ENCODE results near the gene ARRDC2. TPM values are rescaled to one million over a fixed set of nuclear protein-coding genes. Genes with fewer than 3 reads are reported as not detected.
"Not testable (repeated sequence)": the region's sequence is repeated elsewhere in the genome, so short reads cannot be mapped to it uniquely, and the experiment has no call there.

Gene ARRDC2
- 1 to 10 TPM; 4.4 to 5.8 (median 4.7) TPM for polyA plus RNA-seq (ENCODE audit: insufficient read length in 4 of 4)

GRCh38 chr19:18007917-18008673, at the start of gene ARRDC2:
ARRDC2 (plus strand) TSS chr19:18008170; CDS start chr19:18008311, 141 bp downstream.
- DNase-seq (ENCODE audit: low read depth in 4 of 4, low spot score in 3 of 4), result peak; percentile 83 to 87 (median 86)

- DNase-seq (ENCODE audit: low read depth in 4 of 4, low spot score in 3 of 4), result no peak
These were observed 43.9 kb upstream of the ARRDC2 start for GRCh38 chr19:17963936-17964691.

- DNase-seq (ENCODE audit: low read depth in 4 of 4, low spot score in 3 of 4), result no peak
These were observed 42.4 kb upstream of the ARRDC2 start for GRCh38 chr19:17965370-17966128.

- DNase-seq (ENCODE audit: low read depth in 4 of 4, low spot score in 3 of 4), result no peak
These were observed 41.9 kb upstream of the ARRDC2 start for GRCh38 chr19:17966129-17966483.

GRCh38 chr19:17966550-17967256, 41.3 kb upstream of the ARRDC2 start, which contains the start of gene KCNN1:
KCNN1 (plus strand) TSS chr19:17967107; CDS start chr19:17973889, 6,782 bp downstream.
- DNase-seq (ENCODE audit: low read depth in 4 of 4, low spot score in 3 of 4), result no peak

GRCh38 chr19:17967257-17968051, 40.5 kb upstream of the ARRDC2 start:
- no peak for DNase-seq (ENCODE audit: low read depth in 4 of 4, low spot score in 3 of 4)

GRCh38 chr19:17968362-17968761, 39.6 kb upstream of the ARRDC2 start:
- no peak for DNase-seq (ENCODE audit: low read depth in 4 of 4, low spot score in 3 of 4)

GRCh38 chr19:17969096-17969792, 38.7 kb upstream of the ARRDC2 start:
- no peak for DNase-seq (ENCODE audit: low read depth in 4 of 4, low spot score in 3 of 4)

- no peak for DNase-seq (ENCODE audit: low read depth in 4 of 4, low spot score in 3 of 4)
These were observed 35.7 kb upstream of the ARRDC2 start for GRCh38 chr19:17972230-17972629.

- no peak for DNase-seq (ENCODE audit: low read depth in 4 of 4, low spot score in 3 of 4)
These were observed 34.2 kb upstream of the ARRDC2 start for GRCh38 chr19:17973759-17974158.

GRCh38 chr19:17974551-17974950, 33.4 kb upstream of the ARRDC2 start:
- DNase-seq (ENCODE audit: low read depth in 4 of 4, low spot score in 3 of 4), result no peak

- no peak for DNase-seq (ENCODE audit: low read depth in 4 of 4, low spot score in 3 of 4)
These were observed 32.9 kb upstream of the ARRDC2 start for GRCh38 chr19:17975032-17975431.

GRCh38 chr19:17977021-17977420, 30.9 kb upstream of the ARRDC2 start:
- DNase-seq (ENCODE audit: low read depth in 4 of 4, low spot score in 3 of 4), result no peak

GRCh38 chr19:17977488-17977887, 30.5 kb upstream of the ARRDC2 start:
- no peak for DNase-seq (ENCODE audit: low read depth in 4 of 4, low spot score in 3 of 4)

- DNase-seq (ENCODE audit: low read depth in 4 of 4, low spot score in 3 of 4), result no peak
These were observed 26.4 kb upstream of the ARRDC2 start for GRCh38 chr19:17981611-17982010.

GRCh38 chr19:17982430-17982829, 25.5 kb upstream of the ARRDC2 start:
- DNase-seq (ENCODE audit: low read depth in 4 of 4, low spot score in 3 of 4), result no peak

GRCh38 chr19:17985037-17985818, 22.7 kb upstream of the ARRDC2 start:
- no peak for DNase-seq (ENCODE audit: low read depth in 4 of 4, low spot score in 3 of 4)

GRCh38 chr19:17986569-17986968, 21.4 kb upstream of the ARRDC2 start:
- DNase-seq (ENCODE audit: low read depth in 4 of 4, low spot score in 3 of 4), result not testable (repeated sequence)

All from right renal pelvis (tissue), 4 donors.